ENCODE measurements around the gene PARD6A.

DNA sequence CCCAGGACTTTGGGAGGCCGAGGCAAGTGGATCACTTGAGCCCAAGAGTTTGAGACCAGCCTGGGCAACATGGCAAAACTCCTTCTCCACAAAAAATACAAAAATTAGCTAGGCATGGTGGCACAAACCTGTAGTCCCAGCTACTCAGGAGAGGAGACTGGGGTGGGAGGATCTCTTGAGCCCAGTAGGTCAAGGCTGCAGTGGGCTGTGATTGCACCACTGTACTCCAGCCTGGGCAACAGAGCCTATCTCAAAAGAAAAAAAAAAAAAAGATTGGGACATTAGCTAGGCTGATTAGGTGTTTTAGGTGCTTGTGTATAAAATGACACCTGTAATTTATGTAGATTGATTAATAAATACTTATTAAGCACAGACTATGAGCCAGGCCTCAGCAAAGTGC, 48.3 kb downstream of the PARD6A start:
- no peak for TF ChIP-seq CTCF (IDR thresholded peaks at IDR 0.05)
- TF ChIP-seq POLR2A (IDR thresholded peaks at IDR 0.05): no peak

Measured in adrenal gland (tissue), 5 donors.